ENCODE results near the gene SCLT1.

GRCh38 chr4:128879971-128880370 is 213.4 kb downstream of the SCLT1 start:
- TF ChIP-seq POLR2A (IDR thresholded peaks at IDR 0.05) (no peak), CTCF (IDR thresholded peaks at IDR 0.05) (no peak)

All from thyroid gland (tissue), 4 donors.